HUDEP-2 (cell line): ENCODE data around the gene PLCG2.

Experiments used
- DNase-seq, 76 experiments: peaks; one replicate each; lab custom pipeline; 2025; ENCODE audit not compliant: unreplicated experiment in 76 of 76; lab: John Stamatoyannopoulos, UW

Gene PLCG2

DNA sequence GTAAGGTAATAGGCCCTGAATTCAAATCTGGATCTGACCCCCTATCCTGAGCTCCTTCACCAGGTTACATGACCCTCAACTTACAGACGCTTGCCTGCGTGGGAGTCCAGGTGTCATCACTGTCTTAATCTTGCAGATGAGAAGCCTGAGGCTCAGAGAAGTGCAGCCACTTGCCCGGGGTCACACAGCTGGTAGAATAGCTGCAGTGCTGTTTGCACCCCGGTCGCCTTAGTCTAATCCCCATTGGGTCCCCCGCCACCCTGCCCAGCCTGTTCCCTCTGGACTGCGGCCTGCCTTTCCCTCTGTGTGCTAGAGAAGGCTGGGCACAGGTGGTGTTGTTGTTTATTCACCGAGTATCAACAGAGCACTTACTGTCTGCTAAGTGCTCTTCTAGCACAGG lies 125.2 kb downstream of the PLCG2 start:
- no peak for DNase-seq

DNA sequence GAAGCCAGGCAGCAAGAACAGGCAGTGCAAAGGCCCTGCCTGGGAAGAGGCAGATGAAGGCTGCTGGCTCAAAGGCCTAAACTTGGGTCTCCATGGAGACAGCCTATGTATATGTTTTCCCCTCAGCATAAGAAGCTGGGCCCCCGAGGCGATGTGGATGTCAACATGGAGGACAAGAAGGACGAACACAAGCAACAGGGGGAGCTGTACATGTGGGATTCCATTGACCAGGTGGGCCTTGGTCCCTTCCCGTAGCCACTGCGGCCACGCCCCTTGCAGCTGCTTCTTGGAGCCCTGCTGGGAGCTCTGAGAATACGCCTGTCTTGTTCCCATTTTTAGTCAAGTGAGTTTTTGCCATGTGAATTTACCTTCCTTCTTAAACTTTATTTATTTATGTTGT lies 126.2 kb downstream of the PLCG2 start:
- DNase-seq, result no peak

DNA sequence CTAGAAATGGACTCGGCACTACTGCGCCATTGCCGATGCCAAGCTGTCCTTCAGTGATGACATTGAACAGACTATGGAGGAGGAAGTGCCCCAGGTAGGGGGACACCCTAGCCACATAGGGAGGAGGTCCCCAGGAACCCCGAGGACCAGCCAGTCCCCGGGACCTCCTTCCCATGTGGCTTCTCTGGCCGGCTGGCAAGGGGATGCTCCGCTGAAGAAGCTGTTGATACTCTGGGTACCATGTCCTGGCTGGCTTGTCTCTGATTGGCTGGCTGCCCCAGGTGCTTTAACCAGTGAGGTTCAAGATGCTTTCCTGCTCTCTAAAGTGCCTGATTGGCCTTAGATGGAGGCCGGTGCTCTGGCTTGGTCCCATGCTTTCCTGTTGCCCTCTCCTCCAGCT lies 128.6 kb downstream of the PLCG2 start:
- DNase-seq, result no peak

DNA sequence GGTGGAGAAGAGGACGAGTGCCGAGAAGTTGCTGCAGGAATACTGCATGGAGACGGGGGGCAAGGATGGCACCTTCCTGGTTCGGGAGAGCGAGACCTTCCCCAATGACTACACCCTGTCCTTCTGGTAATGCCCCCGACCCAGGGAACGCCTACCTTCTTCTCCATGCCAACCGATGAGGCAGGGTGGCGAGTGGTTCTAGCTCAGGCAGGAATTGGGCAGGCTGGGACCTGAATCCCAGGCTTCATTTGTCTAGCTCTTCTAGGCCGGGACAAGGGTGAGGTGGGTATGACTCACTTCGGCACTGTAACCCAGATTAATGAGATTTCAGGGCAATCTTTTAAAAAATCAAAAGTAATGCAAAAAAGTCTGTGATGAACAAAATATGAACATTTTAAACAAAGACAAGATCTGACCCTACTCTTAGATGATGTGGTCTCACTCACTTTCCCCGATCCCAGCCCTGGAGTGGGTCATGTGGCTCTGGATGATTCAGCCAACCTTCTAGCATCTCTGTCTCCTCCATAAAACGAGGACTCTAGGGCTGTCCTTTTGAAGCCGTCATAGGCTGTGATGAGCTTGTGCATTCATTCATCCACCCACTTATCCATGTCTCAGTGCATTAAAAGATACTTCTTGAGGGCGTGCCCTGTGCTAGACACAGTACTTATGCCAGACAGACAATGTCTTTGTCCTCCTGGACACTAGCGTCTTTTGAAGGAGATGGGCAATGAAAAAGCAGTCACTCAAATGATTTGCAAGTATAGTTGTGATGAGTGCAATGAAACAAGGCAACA lies 129.6 kb downstream of the PLCG2 start:
- no peak for DNase-seq

- no peak for DNase-seq
Observed at GRCh38 chr16:81910366-81910885, 131.3 kb downstream of the PLCG2 start.

DNA sequence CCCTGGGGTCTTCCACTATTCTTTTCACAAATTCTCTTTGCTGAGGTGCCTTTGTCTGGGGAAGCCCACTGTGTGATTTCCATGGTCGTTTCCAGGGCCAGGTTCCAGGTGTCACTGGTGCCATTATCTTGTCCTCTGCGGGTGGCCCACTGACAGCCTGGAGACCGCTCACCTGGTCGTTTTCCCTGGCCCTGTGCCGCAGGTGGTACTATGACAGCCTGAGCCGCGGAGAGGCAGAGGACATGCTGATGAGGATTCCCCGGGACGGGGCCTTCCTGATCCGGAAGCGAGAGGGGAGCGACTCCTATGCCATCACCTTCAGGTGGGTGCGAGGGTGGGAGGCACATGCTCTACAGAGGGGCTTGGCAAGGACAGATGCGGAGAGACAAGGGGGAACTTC lies 133.3 kb downstream of the PLCG2 start:
- no peak for DNase-seq

GRCh38 chr16:81913222-81913621 lies 134.1 kb downstream of the PLCG2 start:
- no peak for DNase-seq

- no peak for DNase-seq
Observed at GRCh38 chr16:81917375-81917774, 138.3 kb downstream of the PLCG2 start.

GRCh38 chr16:81918927-81919326 lies 139.8 kb downstream of the PLCG2 start:
- DNase-seq, result no peak

GRCh38 chr16:81920498-81920897 lies 141.4 kb downstream of the PLCG2 start:
- DNase-seq, result no peak

- no peak for DNase-seq
Observed at GRCh38 chr16:81921085-81921814, 142.2 kb downstream of the PLCG2 start.

- DNase-seq, result no peak
Observed at GRCh38 chr16:81921843-81922584, 142.9 kb downstream of the PLCG2 start.

DNA sequence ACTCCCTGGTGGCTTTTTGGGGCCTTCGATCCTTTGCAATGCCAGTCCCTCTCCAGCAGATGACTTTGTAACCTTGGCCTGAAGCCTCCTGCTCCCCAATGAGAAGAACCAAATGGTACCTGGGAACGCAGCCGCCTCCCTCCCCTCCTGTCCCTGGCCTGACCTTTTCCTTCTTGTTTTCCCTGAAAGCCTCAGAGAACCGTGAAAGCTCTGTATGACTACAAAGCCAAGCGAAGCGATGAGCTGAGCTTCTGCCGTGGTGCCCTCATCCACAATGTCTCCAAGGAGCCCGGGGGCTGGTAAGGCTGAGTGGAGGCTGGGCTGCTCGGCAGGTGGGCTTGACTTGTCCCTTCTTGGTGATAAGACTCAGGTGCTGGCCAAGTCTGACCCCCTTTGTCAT lies 144.2 kb downstream of the PLCG2 start:
- no peak for DNase-seq

GRCh38 chr16:81925016-81925415 lies 145.9 kb downstream of the PLCG2 start:
- no peak for DNase-seq

DNA sequence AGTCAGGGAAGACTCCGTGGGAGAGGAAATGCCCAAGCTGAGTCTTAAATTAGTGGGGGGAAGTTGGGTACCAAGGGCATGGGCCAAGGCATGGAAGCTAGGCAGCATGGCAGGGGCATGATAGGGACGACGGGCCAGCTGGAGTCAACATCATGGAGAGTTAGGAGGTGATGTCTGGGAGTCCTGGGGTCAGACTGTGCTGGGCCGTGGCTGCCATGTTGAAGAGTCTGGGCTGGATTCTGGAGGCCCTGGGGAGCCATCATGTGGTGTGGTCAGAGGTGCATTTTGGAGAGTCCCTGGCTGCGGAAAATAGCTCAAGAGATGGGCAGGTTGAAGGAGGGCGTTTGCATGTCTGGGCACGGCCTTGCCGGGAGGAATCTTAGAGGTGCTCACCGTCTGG lies 146.9 kb downstream of the PLCG2 start:
- DNase-seq, result no peak

GRCh38 chr16:81927561-81928185 lies 148.6 kb downstream of the PLCG2 start:
- DNase-seq, result no peak

- no peak for DNase-seq
Observed at GRCh38 chr16:81928271-81928918, 149.3 kb downstream of the PLCG2 start.

DNA sequence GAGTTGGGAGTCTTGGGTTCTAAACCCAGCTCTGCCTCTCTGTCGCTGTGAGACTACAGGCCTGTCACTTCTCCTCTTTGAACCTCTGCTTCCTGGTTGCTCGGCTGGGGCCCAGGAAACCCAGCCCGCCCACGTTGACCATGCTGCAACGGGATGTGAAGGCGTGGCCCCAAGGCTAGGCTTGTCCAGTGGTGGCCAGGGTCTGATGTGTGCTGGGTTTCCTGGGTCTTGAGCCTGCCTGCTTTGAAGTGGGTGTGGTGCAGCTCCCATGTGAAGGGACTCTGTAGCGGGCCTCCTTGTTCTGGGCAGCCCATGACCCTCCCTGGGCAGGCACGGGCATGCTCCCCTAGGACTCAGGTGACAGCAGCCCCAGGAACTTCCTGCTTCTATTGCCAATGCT lies 149.9 kb downstream of the PLCG2 start:
- DNase-seq, result no peak

GRCh38 chr16:81929841-81930240 lies 150.8 kb downstream of the PLCG2 start:
- DNase-seq, result no peak

- DNase-seq, result no peak
Observed at GRCh38 chr16:81931927-81932326, 152.8 kb downstream of the PLCG2 start.
